BJ (cell line): ENCODE measurements around the gene UGT3A1. TPM values are rescaled to one million over a fixed set of nuclear protein-coding genes. Genes with fewer than 3 reads are reported as not detected.
A peak's percentile ranks its signal among the peaks of the same experiment; 100 is the strongest.

ENCODE experiments used
- CTCF ChIA-PET: fragments of 350-600 bp; formaldehyde crosslinking; extraction: SDS; loops from one replicate; lab custom pipeline; 2021; ENCODE audit warnings: antibody characterized with exemption, inconsistent platforms; lab: Yijun Ruan, JAX
- POLR2A ChIA-PET: fragments of 300-600 bp; sonication (Branson Sonifier 250); formaldehyde crosslinking; extraction: SDS; loops from one replicate; lab custom pipeline; 2021; ENCODE audit warnings: antibody characterized with exemption; lab: Charles Lee
- DNase-seq: peaks from one replicate; pipeline ENCODE4 v3.0.0-alpha.2; 2011; ENCODE audit warnings: low read depth
- H3K27me3 ChIP-seq: 2 replicates; pipeline ENCODE4 v1.6.0; 2011; ENCODE audit warnings: low read length; ENCODE audit not compliant: control insufficient read depth, insufficient read depth
- H3K36me3 ChIP-seq: 2 replicates; pipeline ENCODE4 v1.5.1; 2011; ENCODE audit warnings: low read length; ENCODE audit not compliant: control insufficient read depth, insufficient read depth
- H3K4me3 ChIP-seq: 2 replicates; pipeline ENCODE4 v1.5.1; 2011; ENCODE audit warnings: low read depth, mild to moderate bottlenecking, control low read depth, low read length
- polyA plus RNA-seq: library from polyadenylated mRNA; depleted of rRNA; stranded (reverse); fragments of >200 nt; gene quantifications from 2 replicates; pipeline ENCODE4 v1.2.3, GENCODE V29; 2011
- TF ChIP-seq, protein P1 (sequence below): IDR thresholded peaks from 2 replicates; pipeline ENCODE4 v1.5.1; 2011; ENCODE audit warnings: low read depth, mild to moderate bottlenecking, control low read depth, inconsistent platforms, low read length, moderate library complexity; ENCODE audit not compliant: insufficient read depth

Gene UGT3A1
- polyA plus RNA-seq, 1 experiment, result not detected

- ChIA-PET CTCF (interaction anchor here (1.5 kb wide), 3 partner anchors 140 to 270 kb away, joined by 4 to 7 read pairs (median 5); no protein-coding TSS in a partner anchor), POLR2A (no interaction called here)
- DNase-seq, result no peak
- no peaks in the 10 kb centered on the region for H3K27me3 ChIP-seq
- H3K4me3 ChIP-seq, result no peak overlapping the region
- no peaks in the 10 kb centered on the region for H3K36me3 ChIP-seq
- TF ChIP-seq, protein P1, sequence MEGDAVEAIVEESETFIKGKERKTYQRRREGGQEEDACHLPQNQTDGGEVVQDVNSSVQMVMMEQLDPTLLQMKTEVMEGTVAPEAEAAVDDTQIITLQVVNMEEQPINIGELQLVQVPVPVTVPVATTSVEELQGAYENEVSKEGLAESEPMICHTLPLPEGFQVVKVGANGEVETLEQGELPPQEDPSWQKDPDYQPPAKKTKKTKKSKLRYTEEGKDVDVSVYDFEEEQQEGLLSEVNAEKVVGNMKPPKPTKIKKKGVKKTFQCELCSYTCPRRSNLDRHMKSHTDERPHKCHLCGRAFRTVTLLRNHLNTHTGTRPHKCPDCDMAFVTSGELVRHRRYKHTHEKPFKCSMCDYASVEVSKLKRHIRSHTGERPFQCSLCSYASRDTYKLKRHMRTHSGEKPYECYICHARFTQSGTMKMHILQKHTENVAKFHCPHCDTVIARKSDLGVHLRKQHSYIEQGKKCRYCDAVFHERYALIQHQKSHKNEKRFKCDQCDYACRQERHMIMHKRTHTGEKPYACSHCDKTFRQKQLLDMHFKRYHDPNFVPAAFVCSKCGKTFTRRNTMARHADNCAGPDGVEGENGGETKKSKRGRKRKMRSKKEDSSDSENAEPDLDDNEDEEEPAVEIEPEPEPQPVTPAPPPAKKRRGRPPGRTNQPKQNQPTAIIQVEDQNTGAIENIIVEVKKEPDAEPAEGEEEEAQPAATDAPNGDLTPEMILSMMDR, result 0 out of 2 replicates have a peak, but pooled peaks have one; percentile 5
Observed at GRCh38 chr5:35920890-35921289, 70.3 kb downstream of the UGT3A1 start.

DNA sequence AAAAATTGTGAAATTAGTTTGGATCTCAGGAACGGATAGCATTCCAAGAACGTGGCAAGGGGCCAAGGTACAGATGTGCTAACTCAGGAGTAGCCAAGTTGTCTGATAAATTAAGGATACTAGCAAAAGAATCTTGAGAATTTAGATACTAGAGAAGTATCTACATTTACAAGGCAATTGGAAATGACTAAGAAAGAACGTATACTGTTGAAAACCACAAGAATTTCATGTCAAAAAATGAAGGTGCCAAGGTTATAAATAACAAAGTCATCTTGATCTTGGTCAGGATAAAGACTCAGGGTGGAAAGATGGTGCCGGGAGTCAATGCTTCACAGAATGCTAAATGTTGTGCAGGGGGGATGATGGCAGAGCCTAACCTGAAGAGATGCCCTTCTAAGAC lies 72.0 kb downstream of the UGT3A1 start:
- peak; percentile 72 for DNase-seq
- CTCF ChIA-PET, result no interaction called here
- POLR2A ChIA-PET, result interaction anchor here (0.6 kb wide), 1 partner anchor 34 kb away, joined by 6 read pairs; no protein-coding TSS in a partner anchor
- no peaks in the 10 kb centered on the region for H3K27me3 ChIP-seq
- H3K36me3 ChIP-seq, result no peaks in the 10 kb centered on the region
- no peak overlapping the region for H3K4me3 ChIP-seq
- TF ChIP-seq, protein P1, result no peak

DNA sequence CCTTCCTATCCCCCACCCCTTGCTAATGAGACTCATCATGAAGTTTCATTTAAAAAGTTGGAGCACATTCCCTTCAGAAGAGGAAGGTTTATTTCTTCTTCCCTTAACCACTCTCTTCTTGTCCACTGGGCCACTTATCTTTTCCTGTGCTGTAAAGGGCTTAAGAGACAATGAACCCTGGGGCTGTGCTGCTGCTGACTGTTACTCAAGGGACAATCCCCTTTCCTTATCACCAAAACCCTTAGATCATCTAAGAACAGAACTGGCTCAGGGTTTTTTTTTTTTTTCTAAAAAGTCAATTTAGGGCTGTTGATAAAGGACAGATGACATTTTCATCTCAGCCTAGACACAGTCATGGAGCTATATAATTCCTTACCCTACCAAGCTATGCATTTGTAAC lies 82.4 kb downstream of the UGT3A1 start:
- CTCF ChIA-PET, result interaction anchor here (0.6 kb wide), 1 partner anchor 119 kb away, joined by 3 read pairs; no protein-coding TSS in a partner anchor
- POLR2A ChIA-PET, result no interaction called here
- Histone ChIP-seq H3K27me3 (no peaks in the 10 kb centered on the region), H3K4me3 (no peak overlapping the region), H3K36me3 (no peaks in the 10 kb centered on the region)
- TF ChIP-seq, protein P1, result no peak
- no peak for DNase-seq

DNA sequence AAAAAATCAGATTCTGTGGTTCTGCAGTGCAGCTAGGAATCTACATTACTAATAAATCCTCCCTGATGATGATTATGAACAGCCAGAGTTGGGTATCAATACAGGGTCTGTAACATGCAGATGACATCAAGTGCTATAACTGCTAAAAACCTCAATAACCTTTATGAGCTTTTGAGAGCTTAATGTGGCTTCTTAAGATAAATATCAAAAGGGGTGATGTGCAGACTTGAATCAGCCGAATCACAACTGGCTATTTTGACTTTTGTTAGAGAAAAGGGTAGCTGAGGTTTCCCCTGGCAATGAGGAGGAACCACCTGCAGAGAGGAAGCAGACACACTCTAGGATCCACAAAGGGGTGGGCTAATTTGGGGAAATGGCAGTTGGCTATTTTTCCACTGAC lies 83.0 kb downstream of the UGT3A1 start:
- POLR2A ChIA-PET, result no interaction called here
- CTCF ChIA-PET, result interaction anchor here (0.7 to 1.1 kb wide), 2 partner anchors 28 to 126 kb away, joined by 3 to 4 read pairs; no protein-coding TSS in a partner anchor
- TF ChIP-seq, protein P1, result no peak
- Histone ChIP-seq H3K4me3 (no peak overlapping the region), H3K27me3 (no peaks in the 10 kb centered on the region), H3K36me3 (no peaks in the 10 kb centered on the region)
- no peak for DNase-seq

DNA sequence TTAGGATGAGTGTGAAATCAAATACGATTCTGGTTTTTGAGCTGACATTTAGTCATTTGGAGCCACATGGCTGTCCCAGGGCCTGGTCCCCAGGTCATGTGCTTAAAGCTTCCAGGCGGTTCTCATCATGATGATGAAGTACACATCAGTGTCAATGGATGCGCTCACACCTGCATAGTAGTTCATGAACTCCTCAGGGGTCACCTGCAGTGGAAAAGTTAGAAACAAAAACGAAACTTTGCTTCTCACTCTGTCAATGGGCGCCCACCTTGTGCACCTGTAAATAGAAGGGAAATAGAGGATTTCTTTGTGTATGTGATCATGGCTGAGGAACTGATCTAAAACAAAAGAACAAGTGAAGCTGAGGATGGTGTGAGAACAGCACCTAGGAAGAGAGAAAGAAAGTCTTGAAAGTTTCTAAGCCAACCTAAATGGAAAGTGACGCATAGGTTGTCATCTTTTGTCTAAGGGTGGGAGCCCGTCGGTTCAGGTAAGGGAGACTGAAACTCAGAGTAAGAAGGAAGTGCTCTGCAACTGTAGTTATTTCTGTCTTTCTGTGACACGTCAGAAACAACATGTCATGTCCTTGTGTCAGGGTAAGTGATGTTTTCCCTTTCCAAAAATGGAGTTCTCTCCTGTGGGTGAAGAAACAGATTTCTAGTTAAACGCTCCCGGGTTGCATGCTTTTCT lies 86.6 kb downstream of the UGT3A1 start:
- Histone ChIP-seq H3K4me3 (no peak overlapping the region), H3K27me3 (no peaks in the 10 kb centered on the region), H3K36me3 (no peaks in the 10 kb centered on the region)
- TF ChIP-seq, protein P1, result no peak
- ChIA-PET CTCF (no interaction called here), POLR2A (no interaction called here)
- no peak for DNase-seq
